Limb (tissue), 2 donors: ENCODE measurements around the gene ADAM12.

ENCODE experiments used
- DNase-seq, 2 donors: peaks; one replicate each; pipeline ENCODE4 v3.0.0-alpha.2; 2016; ENCODE audit errors: extremely low spot score in 2 of 2

The ADAM12 gene, protein sequence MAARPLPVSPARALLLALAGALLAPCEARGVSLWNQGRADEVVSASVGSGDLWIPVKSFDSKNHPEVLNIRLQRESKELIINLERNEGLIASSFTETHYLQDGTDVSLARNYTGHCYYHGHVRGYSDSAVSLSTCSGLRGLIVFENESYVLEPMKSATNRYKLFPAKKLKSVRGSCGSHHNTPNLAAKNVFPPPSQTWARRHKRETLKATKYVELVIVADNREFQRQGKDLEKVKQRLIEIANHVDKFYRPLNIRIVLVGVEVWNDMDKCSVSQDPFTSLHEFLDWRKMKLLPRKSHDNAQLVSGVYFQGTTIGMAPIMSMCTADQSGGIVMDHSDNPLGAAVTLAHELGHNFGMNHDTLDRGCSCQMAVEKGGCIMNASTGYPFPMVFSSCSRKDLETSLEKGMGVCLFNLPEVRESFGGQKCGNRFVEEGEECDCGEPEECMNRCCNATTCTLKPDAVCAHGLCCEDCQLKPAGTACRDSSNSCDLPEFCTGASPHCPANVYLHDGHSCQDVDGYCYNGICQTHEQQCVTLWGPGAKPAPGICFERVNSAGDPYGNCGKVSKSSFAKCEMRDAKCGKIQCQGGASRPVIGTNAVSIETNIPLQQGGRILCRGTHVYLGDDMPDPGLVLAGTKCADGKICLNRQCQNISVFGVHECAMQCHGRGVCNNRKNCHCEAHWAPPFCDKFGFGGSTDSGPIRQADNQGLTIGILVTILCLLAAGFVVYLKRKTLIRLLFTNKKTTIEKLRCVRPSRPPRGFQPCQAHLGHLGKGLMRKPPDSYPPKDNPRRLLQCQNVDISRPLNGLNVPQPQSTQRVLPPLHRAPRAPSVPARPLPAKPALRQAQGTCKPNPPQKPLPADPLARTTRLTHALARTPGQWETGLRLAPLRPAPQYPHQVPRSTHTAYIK

DNA sequence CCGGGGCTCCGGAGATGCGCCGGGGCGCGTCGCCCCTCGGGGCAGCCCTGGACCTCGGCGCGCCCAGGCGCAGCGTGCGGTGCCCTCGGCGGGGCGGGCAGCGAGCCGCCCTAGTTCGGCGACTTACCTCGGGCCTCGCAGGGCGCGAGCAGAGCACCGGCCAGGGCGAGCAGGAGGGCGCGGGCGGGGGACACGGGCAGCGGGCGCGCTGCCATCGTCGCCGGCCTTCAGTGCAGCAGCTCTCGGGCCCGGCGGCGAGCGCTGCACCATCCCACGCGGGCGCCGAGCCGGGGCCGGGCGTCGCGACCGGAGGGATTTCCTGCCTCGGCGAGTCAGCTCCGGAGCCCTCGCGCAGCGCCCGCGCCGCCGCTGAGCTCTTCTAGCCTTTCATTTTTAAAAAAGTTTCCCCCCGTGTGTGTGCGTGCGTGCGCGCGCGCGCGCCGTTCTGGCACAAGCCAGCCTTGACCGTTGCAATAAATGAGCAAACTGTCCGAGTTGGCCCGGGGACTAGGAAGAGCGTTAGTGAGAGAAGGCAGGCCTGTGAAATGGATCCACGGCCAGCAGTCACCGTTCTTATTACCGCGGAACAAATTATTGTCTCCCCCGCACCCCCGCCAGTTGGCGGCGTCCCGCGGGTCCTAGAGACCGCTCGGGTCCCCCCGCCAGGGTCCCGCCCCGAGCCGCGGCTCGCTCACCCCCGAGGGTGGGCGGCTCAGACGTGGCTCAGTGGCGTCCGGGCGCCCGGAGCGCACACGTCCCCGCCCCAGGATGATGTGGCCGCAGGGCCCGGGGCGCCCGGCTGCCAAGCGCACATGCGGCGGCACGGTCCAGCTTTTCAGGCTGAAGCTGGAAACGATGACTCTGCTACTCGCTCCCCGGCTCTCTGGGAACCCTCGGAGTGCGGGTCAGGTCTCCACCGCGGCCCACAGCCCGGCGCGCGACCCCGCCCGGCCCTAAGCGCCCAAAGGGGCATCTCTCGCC lies at the start of gene ADAM12:
TSS of gene ADAM12 (minus strand) at position 547 of the 981 bp plus-strand sequence. CDS start at position 215, 332 bp downstream.
- peak; percentile 41 to 71 for DNase-seq

DNA sequence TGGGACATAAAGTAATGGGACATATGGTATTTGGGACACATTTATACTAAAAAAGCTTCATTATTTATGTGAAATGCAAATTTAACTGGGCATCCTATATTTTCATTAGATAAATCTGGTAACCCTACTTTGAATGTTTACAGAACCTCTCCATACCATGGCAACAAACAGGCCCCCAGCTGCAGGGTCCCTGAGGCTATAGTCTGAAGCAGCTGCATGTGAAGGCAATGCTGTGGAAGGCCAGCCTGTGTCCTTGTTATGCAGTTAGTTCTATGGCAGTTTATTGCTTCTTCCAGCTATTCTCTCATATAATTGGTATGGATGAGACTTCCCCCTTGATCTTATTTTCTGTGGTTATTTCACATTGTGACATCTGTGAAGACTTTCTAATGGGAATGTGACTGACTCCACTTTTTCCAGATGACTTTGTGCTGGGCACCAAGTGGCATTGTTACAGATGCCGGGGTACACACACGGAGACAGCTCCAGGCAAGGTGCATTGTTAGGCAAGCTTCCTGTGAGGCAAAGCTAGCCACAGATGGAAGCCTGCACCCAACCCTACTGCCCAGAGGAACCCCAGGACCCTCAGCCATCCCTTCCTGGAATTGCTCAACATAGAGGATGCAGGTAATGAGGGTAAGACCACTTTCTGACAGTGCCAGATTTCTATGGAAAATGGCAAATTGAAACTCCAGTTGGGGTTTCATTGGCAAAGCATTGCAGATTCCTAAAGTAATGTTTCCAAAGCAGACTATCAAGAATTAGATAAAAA lies 49.5 kb upstream of the ADAM12 start:
- DNase-seq = no peak

DNA sequence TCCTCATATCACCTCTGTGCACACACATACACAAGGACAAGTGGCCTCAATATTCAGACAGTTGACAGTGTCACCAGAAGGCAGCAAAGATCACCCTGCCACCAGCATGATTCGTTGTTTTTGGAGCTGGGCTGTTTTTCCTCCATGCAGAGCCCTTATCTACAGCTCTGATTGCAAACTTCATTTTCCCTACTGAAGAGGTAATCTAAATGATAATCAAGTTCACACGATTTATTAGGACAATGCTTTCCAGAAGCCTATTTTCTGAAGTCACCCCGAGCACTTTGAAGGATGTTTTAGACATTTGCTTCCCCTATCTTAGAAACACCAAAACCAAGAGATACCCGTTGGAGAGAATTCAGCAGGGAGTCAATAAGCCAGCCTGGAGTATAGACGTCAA lies 46.0 kb upstream of the ADAM12 start:
- no peak for DNase-seq

- DNase-seq = no peak
These were observed 45.1 kb upstream of the ADAM12 start for GRCh38 chr10:126433351-126433750.

GRCh38 chr10:126432507-126432906 lies 44.2 kb upstream of the ADAM12 start:
- no peak for DNase-seq

- DNase-seq = no peak
These were observed 43.5 kb upstream of the ADAM12 start for GRCh38 chr10:126431816-126432215.

- DNase-seq = no peak
These were observed 42.2 kb upstream of the ADAM12 start for GRCh38 chr10:126430512-126430911.

GRCh38 chr10:126429275-126429674 lies 41.0 kb upstream of the ADAM12 start:
- DNase-seq = no peak

DNA sequence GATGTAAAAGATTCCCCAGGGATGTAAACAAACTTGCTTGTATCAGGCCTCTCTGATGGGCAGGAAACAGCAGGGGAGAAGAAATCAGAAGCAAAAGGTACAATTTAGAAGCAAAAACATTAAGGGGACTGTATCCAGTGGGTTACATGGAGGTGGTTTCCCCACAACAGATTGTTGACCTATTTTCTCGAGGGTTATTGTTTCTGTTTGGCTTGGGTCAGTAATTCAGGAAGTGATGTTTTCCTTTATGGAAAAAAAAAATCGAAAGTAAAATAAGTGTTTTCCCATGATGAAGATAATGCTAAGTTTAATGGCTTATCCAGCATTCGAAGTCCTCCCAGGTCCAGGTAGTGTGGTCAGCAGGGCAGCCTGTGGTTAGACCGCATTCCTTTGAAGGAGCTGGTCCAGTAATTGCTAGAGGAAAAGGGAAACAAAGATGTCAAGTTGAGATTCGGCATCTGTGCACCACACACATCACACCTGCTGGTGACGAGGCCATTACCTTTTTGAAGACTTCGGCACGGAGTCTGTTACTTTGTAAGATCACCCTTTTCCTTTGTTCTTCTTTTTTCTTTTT lies 37.3 kb upstream of the ADAM12 start:
- DNase-seq = no peak

DNA sequence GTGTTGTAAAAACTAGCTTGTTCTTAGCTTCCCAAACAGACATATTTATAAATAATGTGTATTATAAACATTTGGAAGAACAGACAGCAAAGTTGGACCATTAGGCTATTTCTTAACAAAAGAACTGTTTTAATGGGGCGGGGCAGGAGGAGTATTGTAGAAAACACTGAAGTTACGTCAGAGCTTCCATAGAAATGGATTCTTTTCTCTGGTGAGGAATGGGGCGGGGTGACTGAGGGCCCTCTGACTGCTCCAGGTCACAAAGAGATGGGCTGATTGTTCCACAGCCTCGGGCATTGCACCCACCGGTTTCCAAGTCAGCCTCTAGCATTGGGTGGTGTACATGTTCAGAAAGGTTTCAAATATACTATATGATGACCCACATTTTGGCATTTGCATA lies 36.8 kb upstream of the ADAM12 start:
- no peak for DNase-seq

DNA sequence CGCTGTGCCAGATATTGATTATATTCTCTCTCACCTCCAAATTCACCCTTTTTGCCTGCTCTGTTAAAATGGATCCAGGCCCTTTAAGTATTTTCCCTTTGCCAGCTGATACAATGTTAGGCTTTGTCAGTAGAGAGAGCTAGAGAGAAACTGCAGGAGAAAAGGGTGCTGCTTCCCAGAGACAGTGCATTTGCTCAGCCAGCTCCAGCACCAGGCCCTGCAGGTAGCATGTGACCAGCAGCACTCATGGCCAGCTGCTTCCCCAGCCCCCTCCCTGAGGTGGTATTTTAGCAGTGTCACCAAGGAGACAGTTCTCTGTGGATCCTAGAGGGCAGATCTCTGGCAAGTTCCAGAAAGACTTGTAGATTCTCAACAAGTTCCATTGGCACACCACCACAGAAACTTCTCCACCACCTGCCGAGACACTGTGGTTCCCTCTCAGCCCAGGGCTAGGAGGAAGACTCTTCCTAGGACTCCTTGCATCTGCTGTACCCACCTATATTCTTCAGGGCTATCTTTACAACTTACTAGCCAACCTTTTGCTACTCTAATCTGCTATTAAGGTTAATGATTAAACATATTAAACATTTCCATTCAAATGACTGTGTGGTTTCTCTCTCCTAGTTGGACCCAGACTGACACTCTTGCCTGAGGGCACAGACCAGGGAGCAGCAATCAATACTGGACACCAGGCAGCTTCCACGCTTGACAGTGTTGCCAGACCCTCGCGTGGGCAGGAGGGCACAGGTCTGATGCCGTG lies 35.6 kb upstream of the ADAM12 start:
- no peak for DNase-seq

DNA sequence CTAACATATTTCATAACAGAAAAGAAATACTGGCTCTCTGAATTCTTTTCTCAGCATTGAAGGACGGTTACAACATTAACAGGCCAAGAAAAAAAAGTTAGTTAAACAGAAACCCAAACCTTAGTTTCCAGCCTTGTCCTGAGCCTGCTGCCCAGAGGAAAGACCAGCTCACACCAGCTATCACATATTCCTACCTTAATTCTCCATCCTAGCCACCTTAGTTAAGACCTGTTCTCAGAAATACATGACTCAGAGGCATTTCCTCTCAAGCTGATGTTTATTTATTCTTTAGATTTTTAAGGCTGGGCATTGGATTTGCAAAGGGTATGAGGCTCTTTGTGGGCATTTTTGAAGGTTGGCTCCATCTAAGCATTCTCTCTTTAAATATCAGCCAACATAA lies 34.3 kb upstream of the ADAM12 start:
- DNase-seq = no peak

DNA sequence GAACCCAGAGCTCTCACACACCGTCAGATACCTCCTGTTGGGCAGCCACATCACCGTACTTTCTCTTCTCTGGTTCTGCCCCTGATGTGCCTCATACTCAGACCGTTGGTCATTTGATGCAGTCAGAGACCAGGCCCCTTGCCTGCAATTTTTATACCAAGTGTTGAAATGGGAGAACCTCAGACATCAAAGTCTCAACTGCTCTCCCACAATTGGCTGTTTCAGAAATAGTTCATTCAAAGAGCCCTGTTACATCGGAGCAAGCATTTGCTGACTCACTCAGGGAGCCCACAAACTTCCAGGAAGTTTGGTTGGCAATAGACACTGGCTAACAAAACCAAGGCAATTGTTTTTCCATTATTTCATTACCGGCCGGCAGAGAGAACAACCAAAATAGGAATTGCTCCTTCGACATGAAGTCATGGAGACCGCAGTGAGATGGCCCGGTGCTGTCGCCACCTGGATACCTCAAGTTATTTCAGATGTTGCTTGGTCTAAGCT lies 33.5 kb upstream of the ADAM12 start:
- DNase-seq = peak in 1 of 2 donors; percentile 67

DNA sequence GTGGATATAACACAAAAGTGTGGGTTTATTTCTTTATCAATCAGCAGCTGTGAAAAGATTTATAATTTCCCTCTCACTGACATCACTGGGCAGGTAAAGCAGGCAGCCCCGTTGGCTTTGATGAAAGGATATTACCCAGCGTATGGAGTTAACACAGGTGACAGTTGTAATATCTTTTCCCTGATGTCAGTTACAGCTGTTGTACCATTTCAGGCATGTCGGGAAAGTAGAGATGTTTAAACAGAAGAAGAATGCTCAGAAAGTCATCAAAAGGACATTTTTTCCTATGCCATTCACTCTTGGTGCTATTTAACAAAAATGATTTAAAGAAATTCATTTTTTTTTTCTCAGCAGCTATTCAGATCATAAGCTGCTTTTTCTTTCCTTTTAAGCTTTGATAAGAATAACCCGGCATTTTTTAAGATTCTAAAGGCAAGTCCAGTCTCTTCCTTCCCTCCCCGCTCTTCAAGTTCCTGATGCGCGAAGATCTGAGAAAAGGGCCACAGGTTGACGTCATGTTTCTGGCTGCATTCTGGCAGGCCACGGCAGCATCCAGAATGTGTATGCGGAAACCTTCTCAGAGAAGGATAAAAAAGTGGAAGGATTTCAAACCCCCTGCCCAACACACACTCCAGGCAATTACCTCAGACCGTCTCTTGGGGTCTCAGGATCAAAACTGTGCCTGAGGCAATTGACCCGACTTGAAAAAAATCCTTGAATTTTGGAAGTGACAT lies 32.5 kb upstream of the ADAM12 start:
- DNase-seq = peak; percentile 42 to 45

GRCh38 chr10:126417220-126417825 lies 29.0 kb upstream of the ADAM12 start:
- no peak for DNase-seq

DNA sequence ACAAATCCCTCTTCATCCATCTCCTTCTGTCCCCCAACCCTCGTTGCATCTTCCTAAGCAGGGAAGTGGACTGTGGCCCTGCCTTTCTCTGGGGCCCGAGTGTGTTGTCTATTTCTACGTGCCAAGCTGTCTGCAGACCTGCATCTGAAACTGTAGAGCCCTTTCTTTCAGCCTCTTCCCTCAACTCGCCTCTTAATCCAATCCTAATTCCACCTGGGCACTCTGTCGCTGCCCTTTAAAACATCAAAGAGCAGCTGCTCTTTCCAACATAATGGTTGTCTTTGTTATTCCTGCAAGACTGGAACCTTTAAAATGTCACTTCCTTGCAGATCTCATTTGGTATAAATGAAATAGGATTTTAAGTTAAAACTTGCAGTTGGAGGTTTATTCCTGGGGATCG lies 21.5 kb upstream of the ADAM12 start:
- DNase-seq = no peak

DNA sequence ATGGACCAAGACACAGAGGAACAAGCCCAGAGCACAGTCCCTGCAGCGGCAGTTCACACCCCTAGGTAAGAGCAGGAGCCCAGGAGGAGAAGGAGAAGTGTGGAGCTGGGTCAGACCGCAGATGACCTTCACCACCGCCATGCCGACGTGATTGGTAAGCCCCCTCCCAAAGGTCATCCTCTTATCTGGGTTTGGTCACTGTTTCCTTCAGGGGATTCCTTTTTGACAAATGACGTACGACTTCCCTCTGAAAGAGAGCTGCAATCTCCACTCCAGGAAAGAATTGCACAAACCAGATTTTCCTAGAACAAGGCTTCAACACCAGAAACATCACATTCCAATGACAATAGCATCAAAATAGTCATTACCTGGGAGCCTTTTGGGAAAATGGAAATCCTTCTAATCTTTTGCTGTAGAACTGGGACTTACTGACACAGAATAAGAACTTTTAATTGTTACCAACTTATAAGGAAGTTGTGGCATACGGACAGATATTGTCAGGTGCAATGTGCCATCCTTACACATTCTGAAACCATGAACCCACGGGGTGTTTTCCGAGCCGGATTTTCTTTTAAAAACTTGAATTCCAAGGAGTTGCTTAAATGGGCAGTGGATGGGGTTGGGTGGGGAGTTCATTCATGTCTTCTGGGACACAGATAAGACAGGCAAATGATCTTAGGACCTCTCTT lies 20.8 kb upstream of the ADAM12 start:
- no peak for DNase-seq
